Stomach (tissue), 4 donors: ENCODE measurements around the gene TMEM165.

Experiments
- EP300 ChIP-seq: sonication (generic); formaldehyde crosslinking; IDR thresholded peaks from one replicate; pipeline ENCODE4 v1.6.1; 2017; ENCODE audit warnings: antibody characterized with exemption
- POLR2A ChIP-seq, 4 donors: fragments of 450-650 bp; IDR thresholded peaks; one replicate each; pipeline ENCODE4 v1.6.1; 2016; ENCODE audit warnings: antibody characterized with exemption in 4 of 4, control low read depth in 2 of 4, mild to moderate bottlenecking in 1 of 4, moderate library complexity in 1 of 4
- TF ChIP-seq, protein P1 (sequence below), 7 experiments: fragments of 450-650 bp in 4 of 7; fragments of 200-600 bp in 3 of 7; sonication (generic) in 3 of 7; IDR thresholded peaks; one replicate each; pipeline ENCODE4 v1.5.1; 2016 to 2019; ENCODE audit warnings: antibody characterized with exemption in 7 of 7, control low read depth in 2 of 7, mild to moderate bottlenecking in 1 of 7

DNA sequence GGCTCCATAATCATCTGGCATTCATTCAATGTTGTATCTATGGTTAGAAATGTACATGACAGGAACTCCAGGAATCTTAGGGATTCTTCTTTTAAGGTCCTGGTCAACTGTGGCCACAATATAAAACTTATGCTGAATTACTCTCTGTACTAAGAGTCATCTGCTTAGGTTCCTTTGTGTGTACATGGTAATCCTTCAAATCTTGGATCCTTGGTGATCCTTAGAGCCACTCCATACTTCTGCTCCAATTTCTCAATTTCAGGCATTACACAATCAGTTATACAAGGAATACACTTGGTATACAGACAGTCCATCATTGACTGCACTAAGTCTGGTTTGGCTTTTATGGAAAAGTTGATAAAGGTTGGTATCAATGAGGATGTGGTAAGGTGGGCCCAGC is 43.9 kb upstream of the TMEM165 start:
- TF ChIP-seq, protein P1, sequence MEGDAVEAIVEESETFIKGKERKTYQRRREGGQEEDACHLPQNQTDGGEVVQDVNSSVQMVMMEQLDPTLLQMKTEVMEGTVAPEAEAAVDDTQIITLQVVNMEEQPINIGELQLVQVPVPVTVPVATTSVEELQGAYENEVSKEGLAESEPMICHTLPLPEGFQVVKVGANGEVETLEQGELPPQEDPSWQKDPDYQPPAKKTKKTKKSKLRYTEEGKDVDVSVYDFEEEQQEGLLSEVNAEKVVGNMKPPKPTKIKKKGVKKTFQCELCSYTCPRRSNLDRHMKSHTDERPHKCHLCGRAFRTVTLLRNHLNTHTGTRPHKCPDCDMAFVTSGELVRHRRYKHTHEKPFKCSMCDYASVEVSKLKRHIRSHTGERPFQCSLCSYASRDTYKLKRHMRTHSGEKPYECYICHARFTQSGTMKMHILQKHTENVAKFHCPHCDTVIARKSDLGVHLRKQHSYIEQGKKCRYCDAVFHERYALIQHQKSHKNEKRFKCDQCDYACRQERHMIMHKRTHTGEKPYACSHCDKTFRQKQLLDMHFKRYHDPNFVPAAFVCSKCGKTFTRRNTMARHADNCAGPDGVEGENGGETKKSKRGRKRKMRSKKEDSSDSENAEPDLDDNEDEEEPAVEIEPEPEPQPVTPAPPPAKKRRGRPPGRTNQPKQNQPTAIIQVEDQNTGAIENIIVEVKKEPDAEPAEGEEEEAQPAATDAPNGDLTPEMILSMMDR (IDR thresholded peaks at IDR 0.05): no peak
- no peak for TF ChIP-seq POLR2A (IDR thresholded peaks at IDR 0.05)
- no peak for TF ChIP-seq EP300
